GM18870 (cell line): ENCODE results near the gene KCNT2.
"Not testable (repeated sequence)": the region's sequence is repeated elsewhere in the genome, so short reads cannot be mapped to it uniquely, and the experiment has no call there.

Experiments
- ATAC-seq: cut with Tn5 transposase; IDR thresholded peaks from one replicate; pipeline ENCODE4 v1.9.1; 2021; ENCODE audit warnings: moderate library complexity; ENCODE audit not compliant: unreplicated experiment

KCNT2 gene

GRCh38 chr1:196593955-196594354 lies 14.3 kb downstream of the KCNT2 start:
- no peak for ATAC-seq

DNA sequence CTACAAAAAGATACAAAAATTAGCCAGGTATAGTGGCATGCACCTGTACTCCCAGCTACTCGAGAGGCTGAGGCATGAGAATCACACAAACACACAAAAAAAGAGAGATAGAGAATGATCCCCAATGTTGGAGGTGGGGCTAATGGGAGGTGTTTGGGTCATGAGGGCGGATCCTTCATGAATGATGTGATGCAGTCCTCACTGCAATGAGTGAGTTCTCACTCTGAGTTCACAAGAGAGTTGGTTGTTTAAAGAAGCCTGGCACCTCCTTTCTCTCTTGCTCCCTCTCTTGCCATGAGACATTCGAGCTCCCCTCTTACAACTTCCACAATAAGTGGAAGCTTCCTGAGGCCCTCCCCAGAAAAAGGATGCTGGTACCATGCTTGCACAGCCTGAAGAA lies 17.3 kb downstream of the KCNT2 start:
- ATAC-seq: no peak

- no peak for ATAC-seq
Observed at GRCh38 chr1:196590012-196590708, 18.1 kb downstream of the KCNT2 start.

GRCh38 chr1:196584696-196585095 lies 23.5 kb downstream of the KCNT2 start:
- no peak for ATAC-seq

DNA sequence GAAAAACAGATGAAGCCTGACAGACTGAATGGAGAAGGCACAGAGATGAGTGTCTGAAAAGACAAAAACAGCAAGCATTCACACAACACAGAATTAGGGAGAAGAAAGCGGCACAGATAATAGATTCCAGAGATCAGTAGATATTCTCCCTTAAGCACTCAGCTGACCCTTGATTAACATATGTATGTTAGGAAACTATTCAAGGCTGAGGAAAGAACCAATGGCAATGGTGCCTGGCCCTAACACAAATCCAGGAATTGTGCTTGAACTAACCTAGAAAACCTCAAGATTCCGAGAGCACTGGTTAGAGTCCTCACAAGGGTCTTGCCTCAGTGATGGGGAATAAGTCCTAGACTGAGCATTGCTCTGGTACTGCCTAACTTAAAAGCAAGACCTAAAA lies 30.9 kb downstream of the KCNT2 start:
- no peak for ATAC-seq

- ATAC-seq: no peak
Observed at GRCh38 chr1:196573226-196573625, 35.0 kb downstream of the KCNT2 start.

DNA sequence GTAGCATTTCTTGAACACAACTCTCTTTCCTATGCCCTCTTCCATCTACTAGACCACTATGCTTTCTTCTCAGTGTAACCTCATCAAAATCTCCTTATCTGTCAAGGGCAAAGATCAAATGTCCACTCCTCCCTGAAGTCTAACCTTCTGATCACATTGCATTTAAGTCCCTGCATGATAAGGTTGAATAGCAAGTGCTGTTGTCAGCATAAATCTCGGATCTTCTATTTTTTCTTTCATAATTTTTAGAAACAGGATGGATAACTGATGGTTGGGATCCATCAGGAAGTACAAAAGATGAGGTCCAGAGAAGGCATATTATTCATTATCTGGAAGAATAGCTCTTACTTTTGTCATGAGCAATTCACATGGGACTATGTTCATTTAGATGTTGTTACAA lies 41.0 kb downstream of the KCNT2 start:
- ATAC-seq: no peak

DNA sequence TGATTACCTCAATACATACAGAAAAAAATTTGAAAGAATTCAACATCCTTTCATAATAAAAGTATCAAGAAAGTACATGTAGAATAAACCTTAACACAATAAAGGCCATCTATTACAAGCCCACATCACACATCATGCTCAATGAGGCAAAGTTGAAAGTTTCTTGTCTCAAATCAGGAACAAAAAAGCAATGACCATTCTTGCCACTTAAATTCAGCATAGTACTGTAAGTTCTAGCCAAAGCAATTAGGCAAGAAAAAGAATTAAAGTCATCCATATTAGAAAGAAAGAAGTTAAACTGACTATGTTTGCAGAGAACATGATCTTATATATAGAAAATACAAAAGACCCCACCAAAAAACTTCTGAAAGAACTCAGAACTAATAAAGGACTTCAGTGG lies 44.5 kb downstream of the KCNT2 start:
- ATAC-seq: no peak

DNA sequence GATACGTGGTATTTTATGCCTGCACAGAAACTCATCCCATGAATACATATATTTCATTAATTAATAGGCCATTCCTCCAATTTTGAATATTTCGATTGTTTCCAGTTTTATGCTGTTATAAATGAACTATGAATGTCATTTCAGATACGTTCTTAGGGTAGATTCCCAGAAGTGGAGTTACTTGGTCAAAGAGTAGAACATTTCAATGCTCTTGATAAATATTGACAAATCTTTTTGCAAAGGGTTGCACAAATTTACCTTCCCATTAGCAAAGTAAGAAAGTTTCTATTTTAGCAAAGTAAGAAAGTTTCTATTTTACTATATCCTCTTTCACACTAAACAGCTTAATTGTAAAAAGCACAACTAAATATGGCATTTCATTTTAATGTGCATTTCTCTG lies 48.9 kb downstream of the KCNT2 start:
- ATAC-seq: no peak

DNA sequence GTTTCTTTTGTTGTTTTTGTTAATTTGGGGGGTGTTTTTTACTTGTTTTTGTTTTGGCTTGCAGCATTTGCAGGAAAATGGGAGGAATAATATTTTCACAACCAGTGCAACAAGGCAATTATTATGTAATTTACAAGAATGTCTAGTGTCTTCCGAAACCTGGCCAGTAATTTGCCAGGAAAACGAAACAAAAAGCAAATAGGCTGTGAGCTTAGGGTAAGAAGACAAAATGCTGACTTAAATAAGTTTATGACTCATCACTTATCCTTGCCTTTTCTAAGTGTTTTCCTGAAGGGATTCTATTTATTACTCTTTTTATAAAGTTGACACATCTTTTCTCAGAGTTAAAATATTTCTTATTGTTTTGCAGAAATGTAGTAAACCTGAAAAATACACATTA lies 49.8 kb downstream of the KCNT2 start:
- ATAC-seq: peak; percentile 77

- no peak for ATAC-seq
Observed at GRCh38 chr1:196557797-196558196, 50.4 kb downstream of the KCNT2 start.

GRCh38 chr1:196550731-196551130 lies 57.5 kb downstream of the KCNT2 start:
- no peak for ATAC-seq

- ATAC-seq: no peak
Observed at GRCh38 chr1:196546272-196547111, 61.7 kb downstream of the KCNT2 start.

GRCh38 chr1:196545222-196545621 lies 63.0 kb downstream of the KCNT2 start:
- no peak for ATAC-seq

GRCh38 chr1:196544617-196545016 lies 63.6 kb downstream of the KCNT2 start:
- no peak for ATAC-seq

GRCh38 chr1:196543833-196544232 lies 64.4 kb downstream of the KCNT2 start:
- no peak for ATAC-seq

- no peak for ATAC-seq
Observed at GRCh38 chr1:196538473-196538872, 69.8 kb downstream of the KCNT2 start.

DNA sequence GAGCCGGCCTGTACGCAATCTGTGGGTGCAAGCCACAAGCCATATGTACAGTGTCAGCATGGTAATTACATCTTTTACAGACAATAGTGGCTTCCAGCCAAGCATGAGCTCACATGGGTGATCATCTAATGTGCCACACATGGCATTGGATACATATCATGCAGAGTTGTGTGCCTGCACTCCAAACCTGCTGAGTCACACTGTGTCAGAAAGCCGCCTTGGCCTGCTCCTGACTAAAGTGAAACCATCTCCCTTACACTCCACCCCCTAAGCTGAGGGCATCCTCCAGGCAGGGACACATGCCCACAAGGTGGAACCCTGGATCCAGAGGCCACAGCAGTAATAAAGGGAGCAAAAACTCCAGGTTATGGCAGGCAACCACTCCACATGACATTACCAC lies 72.5 kb downstream of the KCNT2 start:
- no peak for ATAC-seq

GRCh38 chr1:196531737-196532524 lies 76.3 kb downstream of the KCNT2 start:
- no peak for ATAC-seq

GRCh38 chr1:196527919-196528318 lies 80.3 kb downstream of the KCNT2 start:
- ATAC-seq: no peak

DNA sequence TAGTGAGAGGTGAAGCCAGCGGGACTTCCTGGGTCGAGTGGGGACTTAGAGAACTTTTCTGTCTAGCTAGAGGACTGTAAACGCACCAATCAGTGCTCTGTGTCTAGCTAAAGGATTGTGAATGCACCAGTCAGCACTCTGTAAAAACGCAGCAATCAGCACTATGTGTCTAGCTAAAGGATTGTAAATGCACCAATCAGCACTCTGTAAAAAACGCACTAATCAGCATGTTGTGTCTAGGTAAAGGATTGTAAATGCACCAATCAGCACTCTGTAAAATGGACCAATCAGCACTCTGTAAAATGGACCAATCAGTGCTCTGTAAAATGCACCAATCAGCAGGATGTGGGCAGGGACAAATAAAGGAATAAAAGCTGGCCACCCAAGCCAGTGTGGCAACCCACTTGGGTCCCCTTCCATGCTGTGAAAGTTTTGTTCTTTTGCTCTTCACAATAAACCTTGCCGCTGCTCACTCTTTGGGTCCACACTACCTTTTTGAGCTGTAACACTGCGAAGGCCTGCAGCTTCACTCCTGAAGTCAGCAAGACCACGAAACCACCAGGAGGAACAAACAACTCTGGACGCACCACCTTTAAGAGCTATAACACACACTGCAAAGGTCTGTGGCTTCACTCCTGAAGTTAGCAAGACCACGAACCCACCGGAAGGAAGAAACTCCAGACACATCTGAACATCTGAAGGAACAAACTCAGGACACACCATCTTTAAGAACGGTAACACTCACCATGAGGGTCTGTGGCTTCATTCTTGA lies 85.5 kb downstream of the KCNT2 start:
- not testable (repeated sequence) for ATAC-seq
